GM23338 (cell line): ENCODE measurements around the gene SLC22A3. TPM values are rescaled to one million over a fixed set of nuclear protein-coding genes. Genes with fewer than 3 reads are reported as not detected.

Source experiments
- ATAC-seq: fragments of 200-7000 bp; cut with Tn5 transposase; 3 replicates; pipeline ENCODE4 v1.9.1; 2020
- DNase-seq: peaks from one replicate; pipeline ENCODE4 v3.0.0-alpha.2; 2015; ENCODE audit warnings: low spot score
- H2AFZ ChIP-seq: fragments of 200-600 bp; sonication (generic); 2 replicates; pipeline ENCODE4 v1.8.0; 2016; ENCODE audit warnings: antibody characterized with exemption, mild to moderate bottlenecking, moderate library complexity
- H3F3A ChIP-seq: fragments of 200-600 bp; sonication (generic); replicated peaks from 2 replicates; pipeline ENCODE4 v1.8.0; 2017; ENCODE audit warnings: antibody characterized with exemption, mixed run types, low read depth
- H3K27ac ChIP-seq: fragments of 200-600 bp; sonication (generic); 2 replicates; pipeline ENCODE4 v1.6.1; 2016; ENCODE audit warnings: low read depth
- H3K27me3 ChIP-seq: fragments of 200-600 bp; sonication (generic); 2 replicates; pipeline ENCODE4 v1.8.0; 2016; ENCODE audit warnings: mild to moderate bottlenecking, mixed run types, moderate library complexity; ENCODE audit not compliant: insufficient read depth
- H3K36me3 ChIP-seq: fragments of 200-600 bp; sonication (generic); 2 replicates; pipeline ENCODE4 v1.8.0; 2016; ENCODE audit warnings: mild to moderate bottlenecking; ENCODE audit not compliant: insufficient read depth
- H3K4me1 ChIP-seq: fragments of 200-600 bp; sonication (generic); 2 replicates; pipeline ENCODE4 v1.8.0; 2016; ENCODE audit warnings: mild to moderate bottlenecking, moderate library complexity; ENCODE audit not compliant: insufficient read depth
- H3K4me2 ChIP-seq: fragments of 200-600 bp; sonication (generic); 2 replicates; pipeline ENCODE4 v1.7.1; 2017; ENCODE audit warnings: mixed run types
- H3K4me3 ChIP-seq: fragments of 200-600 bp; sonication (generic); 2 replicates; pipeline ENCODE4 v1.6.1; 2016; ENCODE audit warnings: mixed run types
- H3K79me2 ChIP-seq: fragments of 200-600 bp; sonication (generic); replicated peaks from 2 replicates; pipeline ENCODE4 v1.8.0; 2017; ENCODE audit warnings: mild to moderate bottlenecking; ENCODE audit not compliant: insufficient read depth
- H3K9me2 ChIP-seq: fragments of 200-600 bp; sonication (generic); 2 replicates; pipeline ENCODE4 v1.8.0; 2017; ENCODE audit not compliant: insufficient read depth
- H4K20me1 ChIP-seq: fragments of 200-600 bp; sonication (generic); replicated peaks from 2 replicates; pipeline ENCODE4 v1.8.0; 2017; ENCODE audit warnings: mild to moderate bottlenecking; ENCODE audit not compliant: insufficient read depth
- H3K27ac Mint-ChIP-seq: 2 replicates; pipeline ENCODE4 v1.8.0; 2020; ENCODE audit warnings: inconsistent platforms, mild to moderate bottlenecking, moderate library complexity, mixed read lengths
- H3K27me3 Mint-ChIP-seq: 3 replicates; pipeline ENCODE4 v1.8.0; 2022; ENCODE audit warnings: low read depth, mild to moderate bottlenecking, moderate library complexity, mixed read lengths, inconsistent platforms; ENCODE audit not compliant: insufficient read depth, poor library complexity
- H3K36me3 Mint-ChIP-seq: 3 replicates; pipeline ENCODE4 v1.8.0; 2021; ENCODE audit warnings: low read depth, mild to moderate bottlenecking, inconsistent platforms, moderate library complexity, mixed read lengths
- H3K4me1 Mint-ChIP-seq: 3 replicates; pipeline ENCODE4 v1.8.0; 2020; ENCODE audit warnings: mild to moderate bottlenecking, inconsistent platforms, mixed read lengths
- H3K4me3 Mint-ChIP-seq: 3 replicates; pipeline ENCODE4 v1.8.0; 2021; ENCODE audit warnings: moderate library complexity, mild to moderate bottlenecking, inconsistent platforms, mixed read lengths
- H3K9me3 Mint-ChIP-seq: 3 replicates; pipeline ENCODE4 v1.8.0; 2020; ENCODE audit warnings: moderate library complexity, mild to moderate bottlenecking, inconsistent platforms, mixed read lengths
- CTCF ChIP-seq, 2 experiments: fragments of 200-600 bp in 1 of 2; sonication (generic) in 1 of 2; conservative IDR thresholded peaks; 2 replicates each; pipeline versions ENCODE4 v1.5.1 to v1.6.1; 2016 to 2017; ENCODE audit warnings: antibody characterized with exemption in 2 of 2, low read depth in 2 of 2, mild to moderate bottlenecking in 2 of 2, moderate library complexity in 1 of 2
- EZH2 ChIP-seq: fragments of 200-600 bp; sonication (generic); IDR thresholded peaks from one replicate; pipeline ENCODE4 v1.8.0; 2017; ENCODE audit warnings: antibody characterized with exemption, mild to moderate bottlenecking, low read depth; ENCODE audit not compliant: unreplicated experiment
- EZH2phosphoT487 ChIP-seq: fragments of 200-600 bp; sonication (generic); IDR thresholded peaks from one replicate; pipeline ENCODE4 v1.8.1; 2018; ENCODE audit warnings: antibody characterized with exemption; ENCODE audit not compliant: unreplicated experiment
- POLR2AphosphoS5 ChIP-seq: IDR thresholded peaks from 2 replicates; pipeline ENCODE4 v1.6.1; 2016; ENCODE audit warnings: antibody characterized with exemption, low read depth
- REST ChIP-seq: IDR thresholded peaks from one replicate; pipeline ENCODE4 v1.6.1; 2018; ENCODE audit warnings: antibody characterized with exemption; ENCODE audit not compliant: unreplicated experiment
- STAT1 ChIP-seq: IDR thresholded peaks from one replicate; pipeline ENCODE4 v1.6.1; 2016; ENCODE audit warnings: antibody characterized with exemption; ENCODE audit not compliant: unreplicated experiment
- ZNF331 ChIP-seq: fragments of 250-450 bp; sonication (Bioruptor Pico); IDR thresholded peaks from 2 replicates; pipeline ENCODE4 v1.5.0; 2020; ENCODE audit warnings: low read depth, mild to moderate bottlenecking, moderate library complexity
- ZNF462 ChIP-seq: fragments of 250-450 bp; sonication (Bioruptor Pico); IDR thresholded peaks from 2 replicates; pipeline ENCODE4 v1.5.0; 2020; ENCODE audit warnings: mild to moderate bottlenecking, moderate library complexity
- polyA plus RNA-seq: library from polyadenylated mRNA; unstranded; fragments of >200 nt; fragmentation: Nextera tagmentation; extraction: Ambion mirVana; gene quantifications from 2 replicates; pipeline ENCODE4 v1.2.1, GENCODE V29; 2016
- total RNA-seq: library from RNA; depleted of rRNA; stranded (reverse); fragments of >200 nt; shearing (Covaris generic); gene quantifications from 2 replicates; pipeline ENCODE4 v1.2.3, GENCODE V29; 2014

Gene SLC22A3
- total and polyA plus RNA-seq, 2 experiments from 2014 or later = 0.78 to 3.2 TPM

GRCh38 chr6:160315310-160315709 is 32.9 kb upstream of the SLC22A3 start (continued):
- TF ChIP-seq ZNF462 (CRISPR knock-in tag) = no peak
- TF ChIP-seq STAT1 = no peak

GRCh38 chr6:160316261-160316660 is 31.9 kb upstream of the SLC22A3 start:
- no peak for DNase-seq
- Mint-ChIP-seq H3K27me3 (peaks cover 5% of the 10 kb centered on the region), H3K4me3 (no peak overlapping the region), H3K4me1 (no peaks in the 10 kb centered on the region), H3K9me3 (peaks cover 23% of the 10 kb centered on the region), H3K36me3 (peaks cover 15% of the 10 kb centered on the region), H3K27ac (no peak overlapping the region)
- H3K4me1 ChIP-seq = no peaks in the 10 kb centered on the region
- peaks cover 4% of the 10 kb centered on the region; the same call in 1 of the 2 replicates for H3K9me2 ChIP-seq
- ATAC-seq = no peak
- no peak overlapping the region for H3K4me2 ChIP-seq
- H3K79me2 ChIP-seq = no peaks in the 10 kb centered on the region
- no peak overlapping the region for H3K27ac ChIP-seq
- no peaks in the 10 kb centered on the region for H3K36me3 ChIP-seq
- no peaks in the 10 kb centered on the region for H4K20me1 ChIP-seq
- no peak overlapping the region; the same call in 1 of the 2 replicates for H2AFZ ChIP-seq
- H3K27me3 ChIP-seq = no peaks in the 10 kb centered on the region
- H3K4me3 ChIP-seq = no peak overlapping the region
- no peaks in the 10 kb centered on the region for H3F3A ChIP-seq
- TF ChIP-seq ZNF331 = no peak
- no peak for TF ChIP-seq EZH2phosphoT487
- TF ChIP-seq STAT1 = no peak
- no peak for TF ChIP-seq CTCF (conservative IDR thresholded peaks at IDR 0.05; ENCODE audit: low read depth in 2 of 2)
- no peak for TF ChIP-seq REST
- TF ChIP-seq EZH2 = no peak
- no peak for TF ChIP-seq POLR2AphosphoS5
